Measurements from ENCODE around the gene LRRC4C. TPM values are rescaled to one million over a fixed set of nuclear protein-coding genes. Genes with fewer than 3 reads are reported as not detected.

LRRC4C gene
- total and polyA plus RNA-seq, 2 experiments from 2014 or later: not detected

GRCh38 chr11:40271361-40271760 is 1188.1 kb downstream of the LRRC4C start:
- Histone ChIP-seq H3K27me3 (replicated peaks; ENCODE audit: insufficient read depth) (no peaks in the 10 kb centered on the region), H3K4me3 (no peak overlapping the region)
- no peak for TF ChIP-seq EZH2phosphoT487 (IDR thresholded peaks at IDR 0.05; ENCODE audit: insufficient read depth, low read depth)
- no peak for TF ChIP-seq EZH2 (IDR thresholded peaks at IDR 0.05; ENCODE audit: insufficient read depth, poor library complexity, severe bottlenecking)

GRCh38 chr11:40269865-40270264 is 1189.6 kb downstream of the LRRC4C start:
- Histone ChIP-seq H4K20me1 (ENCODE audit: insufficient read depth) (no peaks in the 10 kb centered on the region), H3K27me3 (replicated peaks; ENCODE audit: insufficient read depth) (no peaks in the 10 kb centered on the region), H3K9ac (no peak overlapping the region), H3K4me3 (no peak overlapping the region), H3K79me2 (ENCODE audit: insufficient read depth) (no peaks in the 10 kb centered on the region), H3K36me3 (ENCODE audit: low read depth) (no peaks in the 10 kb centered on the region), H3K4me1 (ENCODE audit: insufficient read depth) (no peaks in the 10 kb centered on the region), H3K27ac (no peak overlapping the region), H3K9me2 (ENCODE audit: insufficient read depth) (no peaks in the 10 kb centered on the region), H3F3A (ENCODE audit: insufficient read depth) (no peaks in the 10 kb centered on the region), H3K4me2 (ENCODE audit: unreplicated experiment) (no peak overlapping the region), H2AFZ (no peak overlapping the region), H3K9me3 (ENCODE audit: low read depth) (no peaks in the 10 kb centered on the region)
- no peak for TF ChIP-seq EZH2phosphoT487 (IDR thresholded peaks at IDR 0.05; ENCODE audit: insufficient read depth, low read depth)
- TF ChIP-seq EZH2 (IDR thresholded peaks at IDR 0.05; ENCODE audit: insufficient read depth, poor library complexity, severe bottlenecking): no peak
- in situ Hi-C loops (cut with MboI): no loop called here
- 20 to 21% methylated on average over 2 of the region's 2 CpGs for WGBS, 2 experiments (ENCODE audit: low coverage in 1 of 2, low lambda C conversion rate in 2 of 2, missing lambda C conversion rate in 2 of 2)
- no peak for DNase-seq

More at GRCh38 chr11:40271361-40271760, 1188.1 kb downstream of the LRRC4C start:
- H3K9me2 ChIP-seq (ENCODE audit: insufficient read depth): no peaks in the 10 kb centered on the region
- no peaks in the 10 kb centered on the region for H3K4me1 ChIP-seq (ENCODE audit: insufficient read depth)
- no peaks in the 10 kb centered on the region for H4K20me1 ChIP-seq (ENCODE audit: insufficient read depth)
- DNase-seq: no peak
- H3F3A ChIP-seq (ENCODE audit: insufficient read depth): no peaks in the 10 kb centered on the region
- H3K27ac ChIP-seq: no peak overlapping the region
- 33 to 53% methylated on average over 5 of the region's 5 CpGs for WGBS, 2 experiments (ENCODE audit: low coverage in 1 of 2, low lambda C conversion rate in 2 of 2, missing lambda C conversion rate in 2 of 2)
- in situ Hi-C loops (cut with MboI): no loop called here
- H3K79me2 ChIP-seq (ENCODE audit: insufficient read depth): no peaks in the 10 kb centered on the region
- H3K9me3 ChIP-seq (ENCODE audit: low read depth): no peaks in the 10 kb centered on the region
- H3K9ac ChIP-seq: no peak overlapping the region
- H3K36me3 ChIP-seq (ENCODE audit: low read depth): no peaks in the 10 kb centered on the region
- no peak overlapping the region for H2AFZ ChIP-seq
- no peak overlapping the region for H3K4me2 ChIP-seq (ENCODE audit: unreplicated experiment)

DNA sequence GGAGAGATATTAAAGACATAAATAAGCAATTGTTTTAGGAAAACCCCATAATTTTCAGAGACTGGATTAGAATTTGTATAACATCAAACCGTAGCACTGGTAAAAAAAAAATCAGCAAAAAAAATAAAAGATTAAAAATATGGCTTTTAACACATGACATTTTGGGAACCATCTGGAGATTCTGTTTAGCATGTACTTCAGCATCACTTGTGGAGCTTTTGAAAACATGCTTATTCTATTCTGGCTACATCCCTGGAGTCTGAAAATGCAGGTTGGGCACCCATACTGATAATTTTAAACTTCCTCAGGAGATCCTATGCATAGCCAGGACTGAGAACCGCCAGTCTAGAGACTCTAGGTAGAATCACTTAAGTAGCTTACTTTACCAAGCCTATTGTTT is 1190.9 kb downstream of the LRRC4C start:
- Histone ChIP-seq H3K79me2 (ENCODE audit: insufficient read depth) (no peaks in the 10 kb centered on the region), H3K4me1 (ENCODE audit: insufficient read depth) (no peaks in the 10 kb centered on the region), H3K9ac (no peak overlapping the region), H3K4me3 (no peak overlapping the region), H4K20me1 (ENCODE audit: insufficient read depth) (no peaks in the 10 kb centered on the region), H3K9me3 (ENCODE audit: low read depth) (no peaks in the 10 kb centered on the region), H3K27ac (no peak overlapping the region), H3K9me2 (ENCODE audit: insufficient read depth) (no peaks in the 10 kb centered on the region), H3F3A (ENCODE audit: insufficient read depth) (no peaks in the 10 kb centered on the region), H3K4me2 (ENCODE audit: unreplicated experiment) (no peak overlapping the region), H2AFZ (no peak overlapping the region), H3K27me3 (replicated peaks; ENCODE audit: insufficient read depth) (no peaks in the 10 kb centered on the region), H3K36me3 (ENCODE audit: low read depth) (no peaks in the 10 kb centered on the region)
- no peak for DNase-seq
- no peak for TF ChIP-seq EZH2 (IDR thresholded peaks at IDR 0.05; ENCODE audit: insufficient read depth, poor library complexity, severe bottlenecking)
- no peak for TF ChIP-seq EZH2phosphoT487 (IDR thresholded peaks at IDR 0.05; ENCODE audit: insufficient read depth, low read depth)
- in situ Hi-C loops (cut with MboI): no loop called here
- WGBS, 2 experiments (ENCODE audit: low coverage in 1 of 2, low lambda C conversion rate in 2 of 2, missing lambda C conversion rate in 2 of 2): 12 to 13% methylated on average over 2 of the region's 2 CpGs

DNA sequence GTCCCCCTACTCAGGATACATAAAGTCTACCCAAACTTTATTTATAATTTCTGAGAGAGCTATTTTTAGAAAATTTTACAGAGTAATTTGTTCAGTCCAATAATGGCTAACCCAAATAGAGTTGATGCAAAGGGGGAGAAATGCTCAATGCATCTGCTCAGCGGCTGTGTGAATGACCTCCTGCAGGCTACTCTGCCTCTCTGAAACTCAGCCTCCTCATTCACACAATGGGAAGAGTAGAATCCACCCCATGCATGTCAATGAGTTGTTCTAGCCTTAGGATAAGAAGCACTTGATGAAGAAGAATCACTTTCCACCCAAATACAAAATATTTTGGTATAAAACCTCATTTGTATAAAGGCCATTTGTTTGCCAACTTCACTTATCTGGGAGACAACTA is 1204.0 kb downstream of the LRRC4C start:
- no peak overlapping the region for H3K9ac ChIP-seq
- H3K27ac ChIP-seq: no peak overlapping the region
- TF ChIP-seq EZH2 (IDR thresholded peaks at IDR 0.05; ENCODE audit: insufficient read depth, poor library complexity, severe bottlenecking) (no peak), EZH2phosphoT487 (IDR thresholded peaks at IDR 0.05; ENCODE audit: insufficient read depth, low read depth) (no peak)
- no peaks in the 10 kb centered on the region for H3K36me3 ChIP-seq (ENCODE audit: low read depth)
- no peak for DNase-seq
- H3K27me3 ChIP-seq (replicated peaks; ENCODE audit: insufficient read depth): no peaks in the 10 kb centered on the region
- H3K4me3 ChIP-seq: no peak overlapping the region
- no peaks in the 10 kb centered on the region for H3K4me1 ChIP-seq (ENCODE audit: insufficient read depth)
- H3K9me3 ChIP-seq (ENCODE audit: low read depth): no peaks in the 10 kb centered on the region
- H4K20me1 ChIP-seq (ENCODE audit: insufficient read depth): no peaks in the 10 kb centered on the region
- no peak overlapping the region for H3K4me2 ChIP-seq (ENCODE audit: unreplicated experiment)
- no peaks in the 10 kb centered on the region for H3F3A ChIP-seq (ENCODE audit: insufficient read depth)
- in situ Hi-C loops (cut with MboI): no loop called here
- no peaks in the 10 kb centered on the region for H3K9me2 ChIP-seq (ENCODE audit: insufficient read depth)
- no peak overlapping the region for H2AFZ ChIP-seq
- H3K79me2 ChIP-seq (ENCODE audit: insufficient read depth): no peaks in the 10 kb centered on the region
- 8 to 13% methylated on average over 1 of the region's 1 CpG for WGBS, 2 experiments (ENCODE audit: low coverage in 1 of 2, low lambda C conversion rate in 2 of 2, missing lambda C conversion rate in 2 of 2)

DNA sequence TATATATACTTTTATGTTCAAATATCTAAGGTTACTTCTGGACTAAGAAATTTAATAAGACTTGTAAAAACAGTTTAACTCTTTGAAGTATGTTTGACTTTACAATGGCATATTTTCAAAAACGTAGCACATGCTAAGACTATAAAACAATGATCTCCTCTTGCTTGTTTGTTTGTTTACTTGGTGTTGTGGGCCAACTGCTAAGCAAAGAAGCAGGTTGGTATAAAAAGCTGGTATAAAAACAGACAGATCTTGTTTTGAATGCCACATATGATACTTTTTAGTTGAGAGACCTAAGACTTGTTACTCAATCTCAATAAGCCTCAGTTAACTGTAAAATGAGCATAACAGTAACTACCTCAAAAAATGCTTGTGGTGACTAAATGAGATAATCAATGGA is 1206.3 kb downstream of the LRRC4C start:
- no peaks in the 10 kb centered on the region for H3K36me3 ChIP-seq (ENCODE audit: low read depth)
- in situ Hi-C loops (cut with MboI): no loop called here
- H3K4me3 ChIP-seq: no peak overlapping the region
- no peak overlapping the region for H3K4me2 ChIP-seq (ENCODE audit: unreplicated experiment)
- no peaks in the 10 kb centered on the region for H3F3A ChIP-seq (ENCODE audit: insufficient read depth)
- H3K4me1 ChIP-seq (ENCODE audit: insufficient read depth): no peaks in the 10 kb centered on the region
- 0 to 2% methylated on average over 1 of the region's 1 CpG for WGBS, 2 experiments (ENCODE audit: low coverage in 1 of 2, low lambda C conversion rate in 2 of 2, missing lambda C conversion rate in 2 of 2)
- no peak overlapping the region for H3K27ac ChIP-seq
- H3K9ac ChIP-seq: no peak overlapping the region
- no peaks in the 10 kb centered on the region for H4K20me1 ChIP-seq (ENCODE audit: insufficient read depth)
- H3K27me3 ChIP-seq (replicated peaks; ENCODE audit: insufficient read depth): no peaks in the 10 kb centered on the region
- no peaks in the 10 kb centered on the region for H3K79me2 ChIP-seq (ENCODE audit: insufficient read depth)
- DNase-seq: no peak
- no peak overlapping the region for H2AFZ ChIP-seq
- no peaks in the 10 kb centered on the region for H3K9me3 ChIP-seq (ENCODE audit: low read depth)
- no peaks in the 10 kb centered on the region for H3K9me2 ChIP-seq (ENCODE audit: insufficient read depth)
- no peak for TF ChIP-seq EZH2 (IDR thresholded peaks at IDR 0.05; ENCODE audit: insufficient read depth, poor library complexity, severe bottlenecking)
- TF ChIP-seq EZH2phosphoT487 (IDR thresholded peaks at IDR 0.05; ENCODE audit: insufficient read depth, low read depth): no peak
